ENCODE data around the gene ZNF224.

Gene ZNF224

DNA sequence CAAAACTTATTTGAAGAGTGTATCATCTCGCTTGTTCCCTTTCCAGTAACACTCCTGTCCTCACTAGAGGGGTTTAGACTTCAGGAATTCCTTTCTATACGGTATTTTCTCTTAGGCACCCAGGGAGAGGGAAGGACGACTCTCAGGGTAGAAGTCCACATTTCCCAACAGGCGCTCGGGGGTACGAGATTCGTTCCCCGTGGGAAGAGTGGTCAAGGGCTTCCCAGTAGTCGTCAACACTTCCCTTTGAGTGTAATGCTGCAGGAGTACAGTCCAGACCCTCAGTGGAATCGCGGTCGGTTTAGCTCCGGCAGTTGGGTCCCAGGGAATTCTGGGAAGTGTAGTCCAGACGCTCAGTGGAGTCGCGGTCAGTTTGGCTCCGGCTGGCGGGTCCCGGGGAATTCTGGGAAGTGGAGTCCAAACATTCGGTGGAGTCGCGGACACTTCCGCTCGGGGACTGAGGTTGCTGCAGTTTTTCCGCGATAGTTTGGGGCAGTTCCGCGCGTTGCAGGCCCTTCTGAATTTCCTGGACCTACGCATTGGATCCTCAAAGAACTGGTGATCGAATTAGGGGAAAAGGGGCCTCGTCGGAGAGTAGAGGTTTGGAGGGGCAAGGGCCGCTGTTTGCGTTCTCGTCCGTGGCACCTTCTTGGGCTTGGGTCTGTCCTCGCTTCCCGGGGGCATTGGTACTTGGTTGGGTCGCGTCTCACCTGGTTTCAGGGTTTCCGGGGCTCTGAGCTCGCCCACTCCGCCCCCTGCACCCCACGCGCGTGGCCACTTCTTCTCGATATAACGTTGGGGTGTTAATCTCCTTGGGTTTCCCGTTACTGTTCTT lies at the start of gene ZNF224:
ZNF224 (plus strand) TSS at position 431 of the 835 bp plus-strand sequence. CDS start 3,513 bp downstream, outside the sequence.
- H3K4me3 ChIP-seq (ENCODE audit: low read length): peak within 1 kb of the TSS; percentile 94
- no peak for TF ChIP-seq ZNF274 (IDR thresholded peaks at IDR 0.05; ENCODE audit: low read depth, low read length)

- peak overlapping the region; percentile 79 for H3K4me3 ChIP-seq (ENCODE audit: low read length)
- no peak for TF ChIP-seq ZNF274 (IDR thresholded peaks at IDR 0.05; ENCODE audit: low read depth, low read length)
Observed at GRCh38 chr19:44050740-44051649, 43.2 kb upstream of the ZNF224 start.

- H3K4me3 ChIP-seq (ENCODE audit: low read length): peak within 1 kb of the TSS; percentile 79
- TF ChIP-seq ZNF274 (IDR thresholded peaks at IDR 0.05; ENCODE audit: low read depth, low read length): no peak
Observed at GRCh38 chr19:44051650-44052402, 42.3 kb upstream of the ZNF224 start, which contains the start of gene ZNF223. ZNF223 (plus strand) TSS chr19:44052036; CDS start chr19:44055177, 3,141 bp downstream.

DNA sequence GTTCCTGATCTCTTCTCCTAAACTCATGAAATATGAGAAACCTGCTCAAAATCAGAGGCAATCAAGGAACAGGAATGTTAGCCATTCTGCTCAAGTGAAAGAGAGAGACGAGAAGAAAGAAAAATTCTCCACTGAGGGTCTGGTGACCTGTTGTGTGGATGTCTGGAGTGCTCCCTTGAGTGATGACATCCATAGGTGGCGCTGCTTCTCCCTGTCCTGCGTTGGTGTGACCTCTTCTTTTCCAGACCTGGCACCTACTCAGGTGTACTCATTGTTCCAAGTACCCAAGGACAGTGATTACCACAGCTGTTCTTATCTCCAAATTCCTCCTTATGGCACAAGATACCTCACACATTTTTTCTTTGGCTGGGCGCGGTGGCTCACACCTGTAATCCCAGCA lies 38.3 kb upstream of the ZNF224 start:
- no peak overlapping the region for H3K4me3 ChIP-seq (ENCODE audit: low read length)
- TF ChIP-seq ZNF274 (IDR thresholded peaks at IDR 0.05; ENCODE audit: low read depth, low read length): no peak

- TF ChIP-seq ZNF274 (IDR thresholded peaks at IDR 0.05; ENCODE audit: low read depth, low read length): no peak
- H3K4me3 ChIP-seq (ENCODE audit: low read length): no peak overlapping the region
Observed at GRCh38 chr19:44059229-44059628, 34.9 kb upstream of the ZNF224 start.

DNA sequence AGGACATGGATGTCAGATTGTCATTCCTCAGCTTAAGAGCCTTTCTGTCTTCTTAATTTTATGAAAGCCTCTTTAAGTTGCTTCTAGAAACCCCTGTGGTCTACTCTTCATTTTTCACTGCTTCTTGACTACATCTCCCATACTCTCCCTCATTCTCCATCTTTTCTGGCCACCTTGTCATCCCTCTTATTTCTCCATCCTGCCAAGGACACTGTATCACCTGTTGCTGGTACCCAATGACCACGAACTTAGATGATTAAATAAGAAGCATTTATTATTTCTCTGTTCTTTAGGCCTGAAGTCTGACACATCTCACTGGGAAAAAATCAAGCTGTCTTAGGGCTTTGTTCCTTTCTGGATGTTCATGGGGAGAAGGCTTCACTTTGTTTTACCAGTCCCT lies 33.1 kb upstream of the ZNF224 start:
- TF ChIP-seq ZNF274 (IDR thresholded peaks at IDR 0.05; ENCODE audit: low read depth, low read length): no peak
- no peak overlapping the region for H3K4me3 ChIP-seq (ENCODE audit: low read length)

GRCh38 chr19:44066305-44066704 lies 27.9 kb upstream of the ZNF224 start:
- no peak overlapping the region for H3K4me3 ChIP-seq (ENCODE audit: low read length)
- no peak for TF ChIP-seq ZNF274 (IDR thresholded peaks at IDR 0.05; ENCODE audit: low read depth, low read length)

GRCh38 chr19:44069415-44069814 lies 24.7 kb upstream of the ZNF224 start:
- no peak overlapping the region for H3K4me3 ChIP-seq (ENCODE audit: low read length)
- TF ChIP-seq ZNF274 (IDR thresholded peaks at IDR 0.05; ENCODE audit: low read depth, low read length): no peak

DNA sequence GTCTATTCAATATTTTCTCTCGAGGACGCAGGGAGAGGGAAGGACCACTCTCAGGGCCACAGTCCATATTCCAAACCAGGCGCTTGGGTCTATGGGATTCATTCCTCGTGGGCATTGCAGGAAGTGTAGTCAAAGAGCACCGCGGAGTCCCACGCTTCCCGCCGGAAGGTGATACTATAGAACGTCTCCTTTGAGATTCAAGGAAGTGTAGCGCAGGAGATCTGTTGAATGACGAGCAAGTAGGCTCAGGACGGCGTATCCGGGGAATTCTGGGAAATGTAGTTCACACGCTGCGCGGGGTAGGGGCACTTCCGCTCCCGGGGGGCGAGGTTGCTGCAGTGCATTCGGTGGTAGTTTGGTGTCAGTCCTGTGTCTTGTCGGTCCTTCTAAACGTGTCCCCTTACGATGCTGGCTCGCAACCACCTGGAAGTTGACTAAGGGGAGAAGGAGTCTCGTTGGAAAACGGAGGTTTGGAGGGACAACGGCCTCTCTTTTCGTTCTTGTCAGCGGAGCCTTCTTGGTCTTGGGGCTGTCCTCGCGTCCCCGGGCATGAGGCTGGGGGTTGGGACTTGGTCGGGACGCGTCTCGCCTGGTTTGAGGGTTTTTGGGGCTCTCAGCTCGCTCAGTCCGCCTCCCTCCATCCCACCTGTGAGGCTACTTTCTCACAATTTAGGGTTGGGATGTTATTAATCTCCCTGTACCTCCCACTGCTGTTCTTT lies 22.2 kb upstream of the ZNF224 start, which contains the start of gene ZNF284:
ZNF284 (plus strand) TSS at position 336 of the 719 bp plus-strand sequence. CDS start 4,231 bp downstream, outside the sequence.
- no peak for TF ChIP-seq ZNF274 (IDR thresholded peaks at IDR 0.05; ENCODE audit: low read depth, low read length)
- peak within 1 kb of the TSS; percentile 76 for H3K4me3 ChIP-seq (ENCODE audit: low read length)

DNA sequence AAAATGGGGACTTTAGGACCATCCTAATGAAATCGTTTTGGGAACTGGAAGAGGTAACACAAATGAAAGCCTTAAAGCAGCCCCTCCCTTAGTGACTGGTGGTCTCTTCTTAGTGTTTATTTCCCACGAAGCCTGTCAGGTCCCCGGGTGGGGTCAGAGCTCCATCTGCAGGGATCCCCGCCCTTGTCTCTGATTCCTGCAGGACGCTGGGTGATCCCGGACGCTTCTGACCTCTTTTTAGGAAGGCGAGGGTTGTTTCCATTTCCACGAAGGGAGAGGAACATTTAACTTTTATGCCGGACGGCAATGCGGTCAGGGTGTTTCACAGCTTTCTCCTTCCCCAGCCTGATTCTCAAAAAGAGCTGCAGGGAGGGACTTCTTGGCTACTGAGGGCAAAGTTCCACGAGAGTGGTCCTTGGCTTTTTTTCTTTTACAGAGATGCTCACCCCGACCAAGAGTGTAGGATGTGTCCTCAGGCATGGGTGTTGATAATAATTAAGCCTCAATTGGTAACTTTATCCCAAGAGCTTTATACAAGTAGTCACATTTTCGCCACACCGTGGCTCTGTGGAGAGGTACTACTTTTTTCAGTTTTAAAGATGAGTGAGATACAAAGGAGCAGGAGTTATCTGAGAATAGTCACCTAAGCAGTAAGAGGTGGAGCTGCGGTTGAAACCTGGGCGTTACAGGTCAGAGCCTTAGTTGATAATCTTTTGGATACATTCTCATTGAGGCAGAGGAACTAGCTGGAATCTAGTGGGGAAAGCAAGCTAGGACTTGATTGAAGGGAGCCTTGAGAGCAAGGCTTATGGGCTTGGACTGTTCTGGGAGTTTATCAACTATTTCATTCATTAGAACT lies 21.4 kb upstream of the ZNF224 start:
- H3K4me3 ChIP-seq (ENCODE audit: low read length): peak overlapping the region; percentile 76
- TF ChIP-seq ZNF274 (IDR thresholded peaks at IDR 0.05; ENCODE audit: low read depth, low read length): no peak

- no peak for TF ChIP-seq ZNF274 (IDR thresholded peaks at IDR 0.05; ENCODE audit: low read depth, low read length)
Observed at GRCh38 chr19:44076325-44076724, 17.8 kb upstream of the ZNF224 start.

DNA sequence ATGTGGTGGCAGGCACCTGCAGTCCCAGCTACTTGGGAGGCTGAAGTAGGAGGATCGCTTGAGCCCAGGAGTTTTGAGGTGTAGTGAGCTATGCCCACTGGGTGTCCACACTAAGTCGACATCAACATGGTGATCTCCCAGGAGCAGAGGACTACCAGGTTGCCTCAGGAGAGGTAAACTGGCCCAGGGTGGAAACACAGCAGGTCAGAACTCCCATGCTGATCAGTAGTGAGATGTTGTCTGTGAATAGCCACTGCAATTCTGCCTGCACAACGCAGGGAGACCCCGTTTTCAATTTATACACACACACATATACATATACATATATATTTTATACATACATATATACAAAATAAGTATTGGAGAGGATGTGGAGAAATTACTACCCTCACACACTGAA lies 2.1 kb upstream of the ZNF224 start:
- TF ChIP-seq ZNF274 (IDR thresholded peaks at IDR 0.05; ENCODE audit: low read depth, low read length): no peak
- no peak overlapping the region for H3K4me3 ChIP-seq (ENCODE audit: low read length)

More at GRCh38 chr19:44076325-44076724, 17.8 kb upstream of the ZNF224 start:
- H3K4me3 ChIP-seq (ENCODE audit: low read length): no peak overlapping the region

All from GM08714 (cell line).